Erythroblast (primary cell): ENCODE data around the gene SHROOM4.

ENCODE experiments used
- GATA1 ChIP-seq: IDR thresholded peaks from 2 replicates; pipeline ENCODE4 v1.6.1; 2011; ENCODE audit warnings: low read depth, mild to moderate bottlenecking, control low read depth, low read length, moderate library complexity
- POLR2A ChIP-seq: IDR thresholded peaks from 2 replicates; pipeline ENCODE4 v1.6.1; 2011; ENCODE audit warnings: mild to moderate bottlenecking, low read length

GRCh38 chrX:50716706-50717105 is 97.3 kb downstream of the SHROOM4 start:
- TF ChIP-seq POLR2A: no peak
- no peak for TF ChIP-seq GATA1
